Endothelial cell of umbilical vein (primary cell): Measurements from ENCODE around the gene SNX22. TPM values are rescaled to one million over a fixed set of nuclear protein-coding genes. Genes with fewer than 3 reads are reported as not detected.

ENCODE experiments used
- BruUV-seq: library from RNA; stranded (reverse); fragments of 400-500 nt; replicated peaks from 2 replicates; lab custom pipeline; 2021; lab: Mats Ljungman, UMichigan
- CTCF ChIA-PET: fragments of 300-600, 350-600 bp; sonication (Branson Sonifier 250); formaldehyde crosslinking; loops from one replicate; lab custom pipeline; 2021; ENCODE audit warnings: antibody characterized with exemption, inconsistent platforms; lab: Charles Lee
- POLR2A ChIA-PET: fragments of 300-600, 350-600 bp; sonication (Branson Sonifier 250); formaldehyde crosslinking; loops from one replicate; lab custom pipeline; 2021; ENCODE audit warnings: antibody characterized with exemption, inconsistent platforms; lab: Charles Lee
- DNase-seq: peaks from one replicate; pipeline ENCODE4 v3.0.0-alpha.2; 2011; ENCODE audit warnings: low read depth, low spot score
- FAIRE-seq: peaks from 2 replicates; lab custom pipeline; 2011; peaks lifted over from hg19 to GRCh38; lab: Jason Lieb, UNC
- H2AFZ ChIP-seq: 2 replicates; pipeline ENCODE4 v1.6.0; 2012; ENCODE audit warnings: low read depth, low read length, control low read depth, inconsistent platforms
- H3K27ac ChIP-seq: 2 replicates; pipeline ENCODE4 v1.5.1; 2011; ENCODE audit warnings: low read depth, mild to moderate bottlenecking, control low read depth, low read length, moderate library complexity; ENCODE audit not compliant: insufficient read depth
- H3K27me3 ChIP-seq, 2 experiments: 2 replicates each; pipeline versions ENCODE4 v1.6.0 to v1.6.1; 2011; ENCODE audit warnings: low read length in 2 of 2, mixed read lengths in 1 of 2; ENCODE audit not compliant: control insufficient read depth in 2 of 2, insufficient read depth in 2 of 2
- H3K36me3 ChIP-seq, 2 experiments: 2 replicates in 1 of 2; 3 replicates in 1 of 2; pipeline ENCODE4 v1.5.1; 2011; ENCODE audit warnings: low read length in 2 of 2, mild to moderate bottlenecking in 1 of 2, moderate library complexity in 1 of 2; ENCODE audit not compliant: control insufficient read depth in 2 of 2, insufficient read depth in 2 of 2; ENCODE audit errors: extremely low read depth in 1 of 2
- H3K4me1 ChIP-seq: 3 replicates; pipeline ENCODE4 v1.5.1; 2011; ENCODE audit warnings: mild to moderate bottlenecking, low read length; ENCODE audit not compliant: control insufficient read depth, insufficient read depth; ENCODE audit errors: extremely low read depth
- H3K4me2 ChIP-seq: 2 replicates; pipeline ENCODE4 v1.6.1; 2011; ENCODE audit warnings: low read length, control low read depth, mixed read lengths; ENCODE audit not compliant: insufficient read depth
- H3K4me3 ChIP-seq, 3 experiments: fragments of 200-600 bp in 1 of 3; sonication (generic), shearing (Covaris generic) in 1 of 3; replicated peaks in 1 of 3; 2 replicates each; pipeline ENCODE4 v1.5.1; 2011 to 2016; ENCODE audit warnings: control low read depth in 3 of 3, low read length in 3 of 3, mild to moderate bottlenecking in 2 of 3, inconsistent platforms in 1 of 3, low read depth in 1 of 3, moderate library complexity in 1 of 3; ENCODE audit not compliant: insufficient read depth in 1 of 3
- H3K79me2 ChIP-seq: 2 replicates; pipeline ENCODE4 v1.6.0; 2012; ENCODE audit warnings: low read length, inconsistent platforms; ENCODE audit not compliant: control insufficient read depth, insufficient read depth
- H3K9ac ChIP-seq: replicated peaks from 2 replicates; pipeline ENCODE3; 2011; ENCODE audit warnings: low read length, control low read depth; ENCODE audit not compliant: insufficient read depth; ENCODE audit errors: extremely low read depth
- H3K9me1 ChIP-seq: replicated peaks from 3 replicates; pipeline ENCODE4 v1.6.0; 2011; ENCODE audit warnings: mild to moderate bottlenecking, low read length; ENCODE audit not compliant: control insufficient read depth, insufficient read depth; ENCODE audit errors: extremely low read depth
- H3K9me3 ChIP-seq: replicated peaks from 2 replicates; pipeline ENCODE4 v1.5.1; 2012; ENCODE audit warnings: low read length, inconsistent platforms; ENCODE audit not compliant: control insufficient read depth, insufficient read depth
- H4K20me1 ChIP-seq: replicated peaks from 2 replicates; pipeline ENCODE3; 2011; ENCODE audit warnings: mild to moderate bottlenecking, low read length; ENCODE audit not compliant: control insufficient read depth, insufficient read depth; ENCODE audit errors: extremely low read depth
- CTCF ChIP-seq, 2 donors: IDR thresholded peaks; 1 replicate in 1 of 2; 2 replicates in 1 of 2; pipeline ENCODE4 v1.5.1; 2011; ENCODE audit warnings: low read length in 2 of 2, mild to moderate bottlenecking in 2 of 2, moderate library complexity in 2 of 2, control low read depth in 1 of 2, inconsistent platforms in 1 of 2, low read depth in 1 of 2; ENCODE audit not compliant: insufficient read depth in 1 of 2; ENCODE audit errors: extremely low read depth in 1 of 2
- EZH2 ChIP-seq: IDR thresholded peaks from 2 replicates; pipeline ENCODE4 v1.6.1; 2012; ENCODE audit warnings: borderline replicate concordance, low read depth, mild to moderate bottlenecking, moderate library complexity, low read length, inconsistent platforms; ENCODE audit not compliant: severe bottlenecking
- FOS ChIP-seq: IDR thresholded peaks from 2 replicates; pipeline ENCODE4 v1.6.1; 2011; ENCODE audit warnings: mild to moderate bottlenecking, low read length, moderate library complexity, borderline replicate concordance; ENCODE audit not compliant: insufficient read depth
- GATA2 ChIP-seq: IDR thresholded peaks from 2 replicates; pipeline ENCODE4 v1.7.0; 2011; ENCODE audit warnings: low read depth, mild to moderate bottlenecking, moderate library complexity, mixed read lengths, low read length; ENCODE audit not compliant: insufficient read length, insufficient read depth
- JUN ChIP-seq: IDR thresholded peaks from 2 replicates; pipeline ENCODE4 v1.6.1; 2011; ENCODE audit warnings: borderline replicate concordance, low read depth; ENCODE audit not compliant: insufficient read length, insufficient read depth
- MAX ChIP-seq: IDR thresholded peaks from 2 replicates; pipeline ENCODE4 v1.6.1; 2011; ENCODE audit not compliant: insufficient read depth, insufficient read length
- MYC ChIP-seq: IDR thresholded peaks from one replicate; pipeline ENCODE4 v1.6.1; 2011; ENCODE audit warnings: mild to moderate bottlenecking, low read depth, low read length
- POLR2A ChIP-seq: IDR thresholded peaks from 2 replicates; pipeline ENCODE4 v1.6.1; 2012; ENCODE audit warnings: low read depth, mild to moderate bottlenecking, control low read depth, low read length
- POLR2AphosphoS5 ChIP-seq: IDR thresholded peaks from 2 replicates; pipeline ENCODE4 v1.6.1; 2012; ENCODE audit warnings: low read depth, mild to moderate bottlenecking, control low read depth, low read length, moderate library complexity; ENCODE audit not compliant: insufficient read depth
- dilution Hi-C: fragments of 300-500 bp; cut with MboI; formaldehyde crosslinking; loops from one replicate; pipeline ENCODE4 v1.15.0; 2019; ENCODE audit warnings: low sequenced_read_pairs; ENCODE audit not compliant: extremely low pct_ligation_motif_present
- intact Hi-C: fragments of 100-400 bp; cut with micrococcal nuclease; formaldehyde crosslinking; loops from one replicate; pipeline ENCODE4 v1.10.0; 2022
- polyA plus RNA-seq, 4 experiments: library from polyadenylated mRNA; depleted of rRNA in 3 of 4; stranded (reverse) in 3 of 4; unstranded in 1 of 4; fragments of >200 nt; gene quantifications; 2 replicates each; pipeline versions ENCODE4 v1.2.1 to v1.2.3, GENCODE V29; 2011 to 2012; ENCODE audit warnings: missing spikeins in 1 of 4
- total RNA-seq: library from RNA; stranded (reverse); gene quantifications from 2 replicates; pipeline ENCODE4 v1.2.3, GENCODE V29; 2021

Gene SNX22
- total and polyA plus RNA-seq, 2 donors (not counting 3 experiments of a cell fraction or from before 2014, with no cell fraction given), result 0.14 to 0.73 TPM

- Histone ChIP-seq H3K27me3 (no peaks in the 10 kb centered on the region), H3K9me3 (no peaks in the 10 kb centered on the region), H3K9ac (no peak overlapping the region), H3K27ac (no peak overlapping the region), H3K36me3 (peaks cover 14 to 64% of the 10 kb centered on the region in 2 experiments), H3K9me1 (no peaks in the 10 kb centered on the region), H4K20me1 (no peaks in the 10 kb centered on the region), H3K4me3 (no peak overlapping the region), H3K4me1 (no peaks in the 10 kb centered on the region), H3K4me2 (no peak overlapping the region), H3K79me2 (no peaks in the 10 kb centered on the region), H2AFZ (no peak overlapping the region)
- ChIA-PET POLR2A (no interaction called here), CTCF (interaction anchor here (0.9 to 3.2 kb wide), 2 partner anchors 16 to 20 kb away, joined by 3 to 17 read pairs; no protein-coding TSS in a partner anchor)
- no TSS peak for BruUV-seq
- DNase-seq (no peak), FAIRE-seq (no peak)
- TF ChIP-seq EZH2 (no peak), POLR2AphosphoS5 (no peak), MYC (no peak), FOS (no peak), CTCF (IDR thresholded peaks at IDR 0.05; ENCODE audit: extremely low read depth in 1 of 2, insufficient read depth in 1 of 2, low read depth in 1 of 2, low read length in 2 of 2) (no peak), JUN (no peak), MAX (no peak), POLR2A (no peak), GATA2 (no peak)
- intact Hi-C loops (no loop called here), dilution Hi-C loops (no loop called here)
These were observed 17.7 kb upstream of the SNX22 start for GRCh38 chr15:64133623-64134344.
